HepG2 (cell line): ENCODE results near the gene FGF23. TPM values are rescaled to one million over a fixed set of nuclear protein-coding genes. Genes with fewer than 3 reads are reported as not detected.

Experiments used
- ATAC-seq: fragments of 200-7000 bp; cut with Tn5 transposase; 3 replicates; pipeline ENCODE4 v1.9.1; 2020; ENCODE audit warnings: mild to moderate bottlenecking, moderate library complexity
- BruUV-seq: library from RNA; stranded (reverse); fragments of 400-500 nt; replicated peaks from 2 replicates; lab custom pipeline; 2021; lab: Mats Ljungman, UMichigan
- CTCF ChIA-PET: fragments of 300-600 bp; formaldehyde crosslinking; extraction: SDS; loops from one replicate; lab custom pipeline; 2021; ENCODE audit warnings: low total read pairs, inconsistent platforms, low intra/inter-chr PET ratio; lab: Yijun Ruan, JAX
- POLR2A ChIA-PET: fragments of 350-600 bp; sonication (Branson Sonifier 250); formaldehyde crosslinking; loops from one replicate; lab custom pipeline; 2020; ENCODE audit warnings: antibody characterized with exemption, inconsistent platforms; lab: Yijun Ruan, JAX
- DNase-seq: peaks from one replicate; pipeline ENCODE4 v3.0.0-alpha.2; 2015; ENCODE audit warnings: low spot score
- FAIRE-seq: peaks from 3 replicates; lab custom pipeline; 2011; peaks lifted over from hg19 to GRCh38; lab: Jason Lieb, UNC
- H2AFZ ChIP-seq: one replicate; pipeline ENCODE4 v1.6.1; 2011; ENCODE audit warnings: low read length, inconsistent platforms
- H3K27ac ChIP-seq: fragments of 300-600 bp; 3 replicates; pipeline ENCODE4 v1.8.0; 2011; ENCODE audit warnings: mixed run types, mild to moderate bottlenecking, mixed read lengths, low read length, inconsistent platforms; ENCODE audit not compliant: insufficient read depth; ENCODE audit errors: extremely low read length
- H3K27me3 ChIP-seq, 2 experiments: fragments of 200-600 bp in 1 of 2; 2 replicates in 1 of 2; 3 replicates in 1 of 2; pipeline versions ENCODE4 v1.6.0 to v1.8.0; 2011; ENCODE audit warnings: low read length in 2 of 2, mild to moderate bottlenecking in 2 of 2, moderate library complexity in 2 of 2, inconsistent platforms in 1 of 2; ENCODE audit not compliant: insufficient read depth in 2 of 2, control insufficient read depth in 1 of 2
- H3K36me3 ChIP-seq, 2 experiments: fragments of 200-600 bp in 1 of 2; replicated peaks in 1 of 2; 2 replicates in 1 of 2; 3 replicates in 1 of 2; pipeline versions ENCODE4 v1.5.1 to v1.8.0; 2011; ENCODE audit warnings: low read length in 2 of 2, inconsistent platforms in 1 of 2; ENCODE audit not compliant: insufficient read depth in 2 of 2, control insufficient read depth in 1 of 2
- H3K4me1 ChIP-seq: 2 replicates; pipeline ENCODE4 v1.5.1; 2012; ENCODE audit warnings: low read length, inconsistent platforms; ENCODE audit not compliant: insufficient read depth
- H3K4me2 ChIP-seq: 2 replicates; pipeline ENCODE4 v1.6.0; 2011; ENCODE audit warnings: low read depth, low read length, inconsistent platforms
- H3K4me3 ChIP-seq, 3 experiments: fragments of 200-600 bp in 1 of 3; sonication (generic), shearing (Covaris generic) in 1 of 3; replicated peaks in 1 of 3; 2 replicates each; pipeline ENCODE4 v1.5.1; 2011 to 2016; ENCODE audit warnings: low read length in 3 of 3, inconsistent platforms in 2 of 3, low read depth in 2 of 3, mild to moderate bottlenecking in 2 of 3, control low read depth in 1 of 3, mixed read lengths in 1 of 3; ENCODE audit not compliant: insufficient read depth in 1 of 3
- H3K79me2 ChIP-seq: one replicate; pipeline ENCODE4 v1.6.1; 2011; ENCODE audit warnings: low read length, inconsistent platforms; ENCODE audit not compliant: insufficient read depth
- H3K9ac ChIP-seq: 2 replicates; pipeline ENCODE4 v1.6.0; 2011; ENCODE audit warnings: mild to moderate bottlenecking, low read depth, low read length, inconsistent platforms; ENCODE audit not compliant: insufficient read depth
- H3K9me3 ChIP-seq: 2 replicates; pipeline ENCODE4 v1.5.1; 2012; ENCODE audit warnings: mild to moderate bottlenecking, low read length
- H4K20me1 ChIP-seq: 2 replicates; pipeline ENCODE4 v1.6.0; 2011; ENCODE audit warnings: inconsistent platforms, mild to moderate bottlenecking, low read length, moderate library complexity; ENCODE audit not compliant: insufficient read depth
- AKAP8 ChIP-seq: sonication (generic); formaldehyde crosslinking; IDR thresholded peaks from 2 replicates; pipeline ENCODE4 v1.5.1; 2020; ENCODE audit warnings: mild to moderate bottlenecking, missing genetic modification reagents
- BCL6 ChIP-seq: IDR thresholded peaks from 2 replicates; pipeline ENCODE4 v1.6.1; 2016; ENCODE audit warnings: missing genetic modification reagents, missing compliant biosample characterization
- MAX ChIP-seq: IDR thresholded peaks from 2 replicates; pipeline ENCODE4 v1.6.1; 2012; ENCODE audit warnings: inconsistent platforms
- PHF20 ChIP-seq: sonication (generic); formaldehyde crosslinking; IDR thresholded peaks from 2 replicates; pipeline ENCODE4 v1.5.0; 2020; ENCODE audit warnings: mild to moderate bottlenecking, missing genetic modification reagents
- REPIN1 ChIP-seq: sonication (generic); formaldehyde crosslinking; IDR thresholded peaks from 2 replicates; pipeline ENCODE4 v1.8.0; 2022; ENCODE audit warnings: missing genetic modification reagents, low read depth, mild to moderate bottlenecking, borderline replicate concordance
- RFXANK ChIP-seq: IDR thresholded peaks from 2 replicates; pipeline ENCODE4 v1.6.1; 2016
- ZBTB2 ChIP-seq: sonication (generic); formaldehyde crosslinking; IDR thresholded peaks from 2 replicates; pipeline ENCODE4 v1.8.0; 2022; ENCODE audit warnings: low read depth, missing genetic modification reagents
- ZFP36L1 ChIP-seq: sonication (generic); formaldehyde crosslinking; IDR thresholded peaks from 2 replicates; pipeline ENCODE4 v1.8.0; 2022; ENCODE audit warnings: mild to moderate bottlenecking, missing genetic modification reagents, moderate library complexity
- ZKSCAN5 ChIP-seq: sonication (generic); formaldehyde crosslinking; IDR thresholded peaks from 2 replicates; pipeline ENCODE4 v1.5.1; 2020; ENCODE audit warnings: mild to moderate bottlenecking, missing genetic modification reagents
- ZKSCAN8 ChIP-seq: IDR thresholded peaks from 2 replicates; pipeline ENCODE4 v1.6.1; 2016; ENCODE audit warnings: borderline replicate concordance, missing genetic modification reagents, missing compliant biosample characterization
- ZNF383 ChIP-seq: sonication (generic); formaldehyde crosslinking; IDR thresholded peaks from 2 replicates; pipeline ENCODE4 v1.4.0; 2020; ENCODE audit warnings: missing genetic modification reagents, mild to moderate bottlenecking, borderline replicate concordance
- ZNF496 ChIP-seq: sonication (generic); formaldehyde crosslinking; IDR thresholded peaks from 2 replicates; pipeline ENCODE4 v1.8.1; 2023; ENCODE audit warnings: mild to moderate bottlenecking, moderate library complexity, missing genetic modification reagents; ENCODE audit not compliant: insufficient replicate concordance
- ZSCAN30 ChIP-seq: sonication (generic); formaldehyde crosslinking; IDR thresholded peaks from 2 replicates; pipeline ENCODE4 v1.5.0; 2020; ENCODE audit warnings: mild to moderate bottlenecking, missing genetic modification reagents
- WGBS: methylation state at CpG from one replicate; pipeline ENCODE4 v1.1.6; 2017; ENCODE audit warnings: low lambda C conversion rate; 5-methylcytosine and 5-hydroxymethylcytosine counted together
- in situ Hi-C: cut with HindIII; loops from 2 replicates; pipeline ENCODE4 v1.10.0; 2017; ENCODE audit warnings: low pct_unique_long_range_greater_than_20kb; ENCODE audit not compliant: extremely low pct_ligation_motif_present
- intact Hi-C: fragments of 100-400 bp; cut with micrococcal nuclease; formaldehyde crosslinking; loops from one replicate; pipeline ENCODE4 v1.10.0; 2022; ENCODE audit not compliant: unreplicated experiment
- polyA plus RNA-seq, 8 experiments: library from polyadenylated mRNA; depleted of rRNA in 3 of 8; stranded (reverse) in 7 of 8; unstranded in 1 of 8; fragments of >200 nt; fragmentation: Illumina TruSeq in 4 of 8; extraction: Trizol in 4 of 8; gene quantifications; 2 replicates each; pipeline versions ENCODE4 v1.2.1 to v1.2.3, GENCODE V29; 2011 to 2016; ENCODE audit warnings: low read depth in 4 of 8, missing spikeins in 1 of 8, mixed read lengths in 1 of 8; ENCODE audit not compliant: insufficient read depth in 1 of 8
- total RNA-seq, 5 experiments: library from RNA; depleted of rRNA; stranded (reverse); fragments of >200 nt; fragmentation: Illumina TruSeq; extraction: Trizol; gene quantifications; 2 replicates each; pipeline ENCODE4 v1.2.3, GENCODE V29; 2016; ENCODE audit warnings: low read depth in 1 of 5
- TF ChIP-seq, protein P1 (sequence below): sonication (generic); formaldehyde crosslinking; conservative IDR thresholded peaks from 2 replicates; pipeline ENCODE4 v1.4.0; 2020; ENCODE audit warnings: missing genetic modification reagents

FGF23 gene
- total and polyA plus RNA-seq, 2 of the 13 experiments (the other 11 are each of a cell fraction or from before 2014, with no cell fraction given) = not detected

DNA sequence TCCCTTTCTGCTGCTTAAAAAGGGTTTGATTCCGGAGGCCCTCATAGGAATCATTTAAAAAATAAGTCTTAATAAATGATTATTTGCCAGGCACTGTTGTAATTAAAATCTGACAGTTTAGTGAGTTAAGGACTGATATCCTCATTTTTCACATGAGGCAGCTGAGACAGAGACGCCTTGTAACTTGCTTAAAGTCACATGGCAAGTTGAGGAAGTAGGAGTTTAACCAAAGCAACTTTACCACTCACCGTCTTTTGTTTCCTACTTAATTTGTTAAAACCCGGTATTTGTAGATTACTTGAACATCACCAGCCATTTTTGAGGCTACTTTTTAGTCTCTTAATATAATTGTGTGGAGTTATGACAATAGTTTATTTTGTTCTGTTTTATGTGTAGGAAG is 56.1 kb downstream of the FGF23 start:
- ChIA-PET CTCF (no interaction called here), POLR2A (no interaction called here)
- no peak overlapping the region for H2AFZ ChIP-seq
- FAIRE-seq (no peak), DNase-seq (no peak), ATAC-seq (no peak)
- H3K9ac ChIP-seq = no peak overlapping the region
- H3K36me3 ChIP-seq = no peaks in the 10 kb centered on the region
- H3K4me2 ChIP-seq = no peak overlapping the region
- BruUV-seq = no TSS peak
- 98% methylated on average over 4 of the region's 4 CpGs for WGBS
- intact Hi-C loops = no loop called here
- TF ChIP-seq AKAP8 (CRISPR knock-in tag) = no peak
- TF ChIP-seq BCL6 (CRISPR knock-in tag) = no peak
- TF ChIP-seq REPIN1 (CRISPR knock-in tag) = no peak
- no peak for TF ChIP-seq PHF20 (CRISPR knock-in tag)
- no peak for TF ChIP-seq ZKSCAN8 (CRISPR knock-in tag)
- TF ChIP-seq MAX = no peak
- TF ChIP-seq, protein P1, sequence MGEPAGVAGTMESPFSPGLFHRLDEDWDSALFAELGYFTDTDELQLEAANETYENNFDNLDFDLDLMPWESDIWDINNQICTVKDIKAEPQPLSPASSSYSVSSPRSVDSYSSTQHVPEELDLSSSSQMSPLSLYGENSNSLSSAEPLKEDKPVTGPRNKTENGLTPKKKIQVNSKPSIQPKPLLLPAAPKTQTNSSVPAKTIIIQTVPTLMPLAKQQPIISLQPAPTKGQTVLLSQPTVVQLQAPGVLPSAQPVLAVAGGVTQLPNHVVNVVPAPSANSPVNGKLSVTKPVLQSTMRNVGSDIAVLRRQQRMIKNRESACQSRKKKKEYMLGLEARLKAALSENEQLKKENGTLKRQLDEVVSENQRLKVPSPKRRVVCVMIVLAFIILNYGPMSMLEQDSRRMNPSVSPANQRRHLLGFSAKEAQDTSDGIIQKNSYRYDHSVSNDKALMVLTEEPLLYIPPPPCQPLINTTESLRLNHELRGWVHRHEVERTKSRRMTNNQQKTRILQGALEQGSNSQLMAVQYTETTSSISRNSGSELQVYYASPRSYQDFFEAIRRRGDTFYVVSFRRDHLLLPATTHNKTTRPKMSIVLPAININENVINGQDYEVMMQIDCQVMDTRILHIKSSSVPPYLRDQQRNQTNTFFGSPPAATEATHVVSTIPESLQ = no peak
- TF ChIP-seq ZBTB2 = no peak
- no peak for TF ChIP-seq ZNF496
- no peak for TF ChIP-seq ZKSCAN5 (CRISPR knock-in tag)
- TF ChIP-seq ZSCAN30 = no peak
- TF ChIP-seq RFXANK = no peak
- no peak for TF ChIP-seq ZFP36L1 (CRISPR knock-in tag)
- no peak for TF ChIP-seq ZNF383
- H3K9me3 ChIP-seq = no peaks in the 10 kb centered on the region
- no peaks in the 10 kb centered on the region; a peak in 1 of 5 replicates for H3K27me3 ChIP-seq
- no peak overlapping the region for H3K4me3 ChIP-seq
- H3K4me1 ChIP-seq = peaks cover 25% of the 10 kb centered on the region
- H3K27ac ChIP-seq = no peak overlapping the region
- no peaks in the 10 kb centered on the region for H4K20me1 ChIP-seq
- in situ Hi-C loops = no loop called here
- peaks cover 18% of the 10 kb centered on the region for H3K79me2 ChIP-seq
